ENCODE data around the gene ZNF205.

GRCh38 chr16:3087243-3088235 is 24.8 kb upstream of the ZNF205 start:
- TF ChIP-seq CTCF (IDR thresholded peaks at IDR 0.05): no peak
- TF ChIP-seq EZH2 (IDR thresholded peaks at IDR 0.05; ENCODE audit: borderline replicate concordance, insufficient read depth, low read depth, low read length, poor library complexity, severe bottlenecking): no peak

All from B cell (primary cell).